Mesodermal cell (in vitro differentiated cells): ENCODE data around the gene NDOR1.

Experiments
- H3K27ac ChIP-seq: 2 replicates; pipeline ENCODE4 v1.7.0; 2013; ENCODE audit warnings: mild to moderate bottlenecking, low read depth, low read length, moderate library complexity; ENCODE audit not compliant: severe bottlenecking
- H3K36me3 ChIP-seq: 2 replicates; pipeline ENCODE4 v1.7.1; 2013; ENCODE audit warnings: mild to moderate bottlenecking, low read length, moderate library complexity; ENCODE audit not compliant: control insufficient read depth, insufficient read depth
- H3K4me1 ChIP-seq: one replicate; pipeline ENCODE4 v1.7.1; 2013; ENCODE audit warnings: mild to moderate bottlenecking, low read length; ENCODE audit not compliant: insufficient read depth, control insufficient read depth, poor library complexity, severe bottlenecking
- H3K4me3 ChIP-seq: 2 replicates; pipeline ENCODE4 v1.7.0; 2013; ENCODE audit warnings: low read length, control low read depth, mild to moderate bottlenecking; ENCODE audit not compliant: insufficient read depth, poor library complexity, severe bottlenecking; ENCODE audit errors: extremely low read depth
- H3K9me3 ChIP-seq: 2 replicates; pipeline ENCODE4 v1.7.1; 2013; ENCODE audit warnings: mild to moderate bottlenecking, low read length, moderate library complexity; ENCODE audit not compliant: control insufficient read depth
- WGBS, 2 experiments: methylation state at CpG; one replicate each; pipeline ENCODE4 v1.1.5; 2013; ENCODE audit warnings: missing lambda C conversion rate in 2 of 2; ENCODE audit not compliant: insufficient coverage in 2 of 2; 5-methylcytosine and 5-hydroxymethylcytosine counted together

NDOR1 gene

GRCh38 chr9:137168904-137169856, 36.3 kb upstream of the NDOR1 start:
- peak overlapping the region; percentile 19 for H3K4me3 ChIP-seq
- 1% methylated on average over 100 to 110 of the region's 124 CpGs for WGBS, 2 experiments
- H3K4me1 ChIP-seq, result no peaks in the 10 kb centered on the region
- no peaks in the 10 kb centered on the region for H3K9me3 ChIP-seq
- no peaks in the 10 kb centered on the region for H3K36me3 ChIP-seq
- H3K27ac ChIP-seq, result no peak overlapping the region

GRCh38 chr9:137169896-137170358, 35.6 kb upstream of the NDOR1 start, which contains the start of gene LRRC26:
Gene LRRC26, minus strand, starts transcription at chr9:137170051. Its CDS starts 108 bp downstream, at chr9:137169943.
- no peaks in the 10 kb centered on the region for H3K36me3 ChIP-seq
- H3K4me1 ChIP-seq, result no peaks in the 10 kb centered on the region
- no peaks in the 10 kb centered on the region for H3K9me3 ChIP-seq
- 20% methylated on average over 26 to 37 of the region's 41 CpGs for WGBS, 2 experiments
- no peak within 1 kb of the TSS for H3K27ac ChIP-seq
- peak within 1 kb of the TSS; percentile 19 for H3K4me3 ChIP-seq

GRCh38 chr9:137170486-137171148, 34.9 kb upstream of the NDOR1 start:
- no peaks in the 10 kb centered on the region for H3K36me3 ChIP-seq
- no peaks in the 10 kb centered on the region for H3K4me1 ChIP-seq
- WGBS, 2 experiments, result 56 to 64% methylated on average over 4 to 8 of the region's 14 CpGs
- H3K4me3 ChIP-seq, result no peak overlapping the region
- H3K27ac ChIP-seq, result no peak overlapping the region
- H3K9me3 ChIP-seq, result no peaks in the 10 kb centered on the region

- Histone ChIP-seq H3K4me3 (no peak overlapping the region), H3K9me3 (no peaks in the 10 kb centered on the region), H3K4me1 (no peaks in the 10 kb centered on the region), H3K27ac (no peak overlapping the region), H3K36me3 (no peaks in the 10 kb centered on the region)
- WGBS, 2 experiments, result 86 to 89% methylated on average over 20 to 22 of the region's 22 CpGs
Observed at GRCh38 chr9:137171149-137171900, 34.2 kb upstream of the NDOR1 start.

- H3K4me3 ChIP-seq, result no peak overlapping the region
- 79 to 87% methylated on average over 16 to 21 of the region's 21 CpGs for WGBS, 2 experiments
- no peak overlapping the region for H3K27ac ChIP-seq
- no peaks in the 10 kb centered on the region for H3K9me3 ChIP-seq
- H3K4me1 ChIP-seq, result peaks cover 3% of the 10 kb centered on the region
- H3K36me3 ChIP-seq, result peaks cover 7% of the 10 kb centered on the region
Observed at GRCh38 chr9:137172901-137173795, 32.4 kb upstream of the NDOR1 start.

GRCh38 chr9:137173796-137174664, 31.5 kb upstream of the NDOR1 start:
- 89% methylated on average over 45 of the region's 45 CpGs for WGBS, 2 experiments
- no peak overlapping the region for H3K4me3 ChIP-seq
- no peaks in the 10 kb centered on the region for H3K9me3 ChIP-seq
- H3K4me1 ChIP-seq, result peaks cover 11% of the 10 kb centered on the region
- peaks cover 7% of the 10 kb centered on the region for H3K36me3 ChIP-seq
- H3K27ac ChIP-seq, result no peak overlapping the region

- peaks cover 11% of the 10 kb centered on the region for H3K4me1 ChIP-seq
- H3K36me3 ChIP-seq, result peaks cover 7% of the 10 kb centered on the region
- WGBS, 2 experiments, result 33% methylated on average over 27 to 33 of the region's 34 CpGs
- no peaks in the 10 kb centered on the region for H3K9me3 ChIP-seq
- no peak overlapping the region for H3K27ac ChIP-seq
- no peak overlapping the region for H3K4me3 ChIP-seq
Observed at GRCh38 chr9:137174722-137175293, 30.7 kb upstream of the NDOR1 start.

GRCh38 chr9:137175345-137175961, 30.0 kb upstream of the NDOR1 start:
- peaks cover 11% of the 10 kb centered on the region for H3K4me1 ChIP-seq
- H3K4me3 ChIP-seq, result no peak overlapping the region
- no peak overlapping the region for H3K27ac ChIP-seq
- H3K36me3 ChIP-seq, result peaks cover 13% of the 10 kb centered on the region
- no peaks in the 10 kb centered on the region for H3K9me3 ChIP-seq
- WGBS, 2 experiments, result 44 to 52% methylated on average over 29 of the region's 33 CpGs
